ENCODE measurements around the gene TNRC18. TPM values are rescaled to one million over a fixed set of nuclear protein-coding genes. Genes with fewer than 3 reads are reported as not detected.

TNRC18 gene
- total RNA-seq, 2 experiments from 2014 or later = 12.2 to 64.2 TPM

GRCh38 chr7:5470816-5471215, 47.2 kb upstream of the TNRC18 start:
- Histone ChIP-seq H3K27ac (ENCODE audit: low read depth, low read length, poor library complexity, severe bottlenecking) (no peak overlapping the region), H4K20me1 (ENCODE audit: insufficient read depth, low read length) (no peaks in the 10 kb centered on the region), H3K4me3 (ENCODE audit: low read depth, low read length, poor library complexity, severe bottlenecking) (no peak overlapping the region), H3K79me2 (ENCODE audit: insufficient read depth, low read depth, low read length) (no peaks in the 10 kb centered on the region), H3K9me2 (ENCODE audit: insufficient read depth, low read length) (no peaks in the 10 kb centered on the region), H3K4me1 (ENCODE audit: insufficient read depth, low read length, poor library complexity, severe bottlenecking) (no peaks in the 10 kb centered on the region), H3K9me3 (ENCODE audit: low read length) (no peaks in the 10 kb centered on the region), H3K4me2 (ENCODE audit: low read length) (no peak overlapping the region), H3K36me3 (ENCODE audit: insufficient read depth, low read length) (peaks cover 5% of the 10 kb centered on the region; the same call in 1 of the 2 replicates), H2AFZ (ENCODE audit: low read length) (no peak overlapping the region)
- BruUV-seq (replicated peaks) = no TSS peak
- intact Hi-C loops (cut with micrococcal nuclease; ENCODE audit: unreplicated experiment) = no loop called here
- DNase-seq (ENCODE audit: low spot score) = no peak
- no peak for TF ChIP-seq EZH2phosphoT487 (IDR thresholded peaks at IDR 0.05; ENCODE audit: borderline replicate concordance, low read depth, low read length)
- TF ChIP-seq, protein P1, sequence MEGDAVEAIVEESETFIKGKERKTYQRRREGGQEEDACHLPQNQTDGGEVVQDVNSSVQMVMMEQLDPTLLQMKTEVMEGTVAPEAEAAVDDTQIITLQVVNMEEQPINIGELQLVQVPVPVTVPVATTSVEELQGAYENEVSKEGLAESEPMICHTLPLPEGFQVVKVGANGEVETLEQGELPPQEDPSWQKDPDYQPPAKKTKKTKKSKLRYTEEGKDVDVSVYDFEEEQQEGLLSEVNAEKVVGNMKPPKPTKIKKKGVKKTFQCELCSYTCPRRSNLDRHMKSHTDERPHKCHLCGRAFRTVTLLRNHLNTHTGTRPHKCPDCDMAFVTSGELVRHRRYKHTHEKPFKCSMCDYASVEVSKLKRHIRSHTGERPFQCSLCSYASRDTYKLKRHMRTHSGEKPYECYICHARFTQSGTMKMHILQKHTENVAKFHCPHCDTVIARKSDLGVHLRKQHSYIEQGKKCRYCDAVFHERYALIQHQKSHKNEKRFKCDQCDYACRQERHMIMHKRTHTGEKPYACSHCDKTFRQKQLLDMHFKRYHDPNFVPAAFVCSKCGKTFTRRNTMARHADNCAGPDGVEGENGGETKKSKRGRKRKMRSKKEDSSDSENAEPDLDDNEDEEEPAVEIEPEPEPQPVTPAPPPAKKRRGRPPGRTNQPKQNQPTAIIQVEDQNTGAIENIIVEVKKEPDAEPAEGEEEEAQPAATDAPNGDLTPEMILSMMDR (conservative IDR thresholded peaks at IDR 0.05; ENCODE audit: low read length) = no peak
- ChIA-PET CTCF (ENCODE audit: unreplicated experiment) (no interaction called here), POLR2A (no interaction called here)

- BruUV-seq (replicated peaks) = no TSS peak
- no peaks in the 10 kb centered on the region for H3K9me3 ChIP-seq (ENCODE audit: low read length)
- H2AFZ ChIP-seq (ENCODE audit: low read length) = no peak overlapping the region
- no peaks in the 10 kb centered on the region for H4K20me1 ChIP-seq (ENCODE audit: insufficient read depth, low read length)
- no peak overlapping the region for H3K4me3 ChIP-seq (ENCODE audit: low read depth, low read length, poor library complexity, severe bottlenecking)
- DNase-seq (ENCODE audit: low spot score) = no peak
- intact Hi-C loops (cut with micrococcal nuclease; ENCODE audit: unreplicated experiment) = no loop called here
- H3K79me2 ChIP-seq (ENCODE audit: insufficient read depth, low read depth, low read length) = no peaks in the 10 kb centered on the region
- H3K4me2 ChIP-seq (ENCODE audit: low read length) = no peak overlapping the region
- no peak overlapping the region for H3K27ac ChIP-seq (ENCODE audit: low read depth, low read length, poor library complexity, severe bottlenecking)
- no peaks in the 10 kb centered on the region for H3K9me2 ChIP-seq (ENCODE audit: insufficient read depth, low read length)
- POLR2A ChIA-PET = no interaction called here
- peaks cover 7% of the 10 kb centered on the region for H3K36me3 ChIP-seq (ENCODE audit: insufficient read depth, low read length)
- CTCF ChIA-PET (ENCODE audit: unreplicated experiment) = no interaction called here
- no peak for TF ChIP-seq EZH2phosphoT487 (IDR thresholded peaks at IDR 0.05; ENCODE audit: borderline replicate concordance, low read depth, low read length)
- H3K4me1 ChIP-seq (ENCODE audit: insufficient read depth, low read length, poor library complexity, severe bottlenecking) = no peaks in the 10 kb centered on the region
These were observed 46.5 kb upstream of the TNRC18 start for GRCh38 chr7:5470167-5470532.

- no TSS peak for BruUV-seq (replicated peaks)
- H3K9me2 ChIP-seq (ENCODE audit: insufficient read depth, low read length) = no peaks in the 10 kb centered on the region
- no peaks in the 10 kb centered on the region for H3K9me3 ChIP-seq (ENCODE audit: low read length)
- ChIA-PET CTCF (ENCODE audit: unreplicated experiment) (no interaction called here), POLR2A (no interaction called here)
- intact Hi-C loops (cut with micrococcal nuclease; ENCODE audit: unreplicated experiment) = no loop called here
- H3K4me1 ChIP-seq (ENCODE audit: insufficient read depth, low read length, poor library complexity, severe bottlenecking) = no peaks in the 10 kb centered on the region
- no peak for DNase-seq (ENCODE audit: low spot score)
- H4K20me1 ChIP-seq (ENCODE audit: insufficient read depth, low read length) = no peaks in the 10 kb centered on the region
- H2AFZ ChIP-seq (ENCODE audit: low read length) = no peak overlapping the region
- TF ChIP-seq, protein P1 (conservative IDR thresholded peaks at IDR 0.05; ENCODE audit: low read length) = no peak
- no peak for TF ChIP-seq EZH2phosphoT487 (IDR thresholded peaks at IDR 0.05; ENCODE audit: borderline replicate concordance, low read depth, low read length)
- no peaks in the 10 kb centered on the region for H3K79me2 ChIP-seq (ENCODE audit: insufficient read depth, low read depth, low read length)
- H3K4me2 ChIP-seq (ENCODE audit: low read length) = no peak overlapping the region
- H3K4me3 ChIP-seq (ENCODE audit: low read depth, low read length, poor library complexity, severe bottlenecking) = no peak overlapping the region
- H3K27ac ChIP-seq (ENCODE audit: low read depth, low read length, poor library complexity, severe bottlenecking) = no peak overlapping the region
- H3K36me3 ChIP-seq (ENCODE audit: insufficient read depth, low read length) = peaks cover 9% of the 10 kb centered on the region
These were observed 45.9 kb upstream of the TNRC18 start for GRCh38 chr7:5469375-5470166.
